Globus pallidus (tissue), 1 donor: Measurements from ENCODE around the gene HDLBP.
"Not testable (repeated sequence)": the region's sequence is repeated elsewhere in the genome, so short reads cannot be mapped to it uniquely, and the experiment has no call there.

ENCODE experiments used
- DNase-seq: peaks from one replicate; pipeline ENCODE4 v3.0.0-alpha.2; 2015; ENCODE audit warnings: low spot score

The HDLBP gene

DNA sequence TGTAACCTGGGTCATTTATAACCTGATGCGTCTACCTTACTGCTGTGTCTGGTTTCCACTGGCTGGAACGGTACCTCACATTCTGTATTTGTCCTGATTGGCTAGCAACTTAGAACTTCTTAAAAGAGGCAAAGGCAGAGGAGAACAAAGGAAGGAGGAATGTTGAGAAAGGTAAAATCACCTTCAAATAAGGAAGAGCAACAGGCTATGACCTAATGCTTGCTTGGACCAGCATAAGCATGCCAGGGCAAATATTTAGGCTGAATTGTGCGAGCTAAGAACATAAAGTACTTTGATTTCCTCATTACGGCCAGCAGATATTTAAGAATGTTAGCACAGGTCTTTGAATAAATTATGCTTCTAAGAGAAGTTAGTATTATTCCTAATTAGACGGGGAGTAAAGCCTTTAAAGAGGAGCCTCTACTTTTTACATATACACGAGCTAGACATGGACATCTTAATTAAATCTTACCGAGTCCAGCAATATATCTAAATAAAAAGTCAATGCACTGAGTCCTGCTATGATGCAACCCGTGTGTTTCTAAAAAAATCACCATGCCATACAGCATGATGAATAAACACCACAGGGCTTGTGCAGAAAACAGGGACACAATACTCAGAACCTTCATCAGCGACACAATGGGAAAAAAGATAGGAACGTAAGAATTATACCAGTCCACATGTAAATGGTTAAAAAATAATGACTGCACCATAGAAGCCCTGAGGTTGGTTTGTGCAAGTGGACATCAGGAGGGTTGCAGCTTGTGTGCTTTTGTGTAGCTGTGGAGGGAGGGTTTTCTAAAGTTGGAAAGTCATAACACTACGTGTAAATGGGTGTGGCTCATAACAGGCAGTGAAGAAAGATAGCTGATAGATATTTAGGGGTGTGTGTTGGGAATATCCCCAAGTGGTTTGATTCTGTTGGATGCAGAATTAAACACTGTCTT lies 14.5 kb upstream of the HDLBP start:
- DNase-seq: no peak

DNA sequence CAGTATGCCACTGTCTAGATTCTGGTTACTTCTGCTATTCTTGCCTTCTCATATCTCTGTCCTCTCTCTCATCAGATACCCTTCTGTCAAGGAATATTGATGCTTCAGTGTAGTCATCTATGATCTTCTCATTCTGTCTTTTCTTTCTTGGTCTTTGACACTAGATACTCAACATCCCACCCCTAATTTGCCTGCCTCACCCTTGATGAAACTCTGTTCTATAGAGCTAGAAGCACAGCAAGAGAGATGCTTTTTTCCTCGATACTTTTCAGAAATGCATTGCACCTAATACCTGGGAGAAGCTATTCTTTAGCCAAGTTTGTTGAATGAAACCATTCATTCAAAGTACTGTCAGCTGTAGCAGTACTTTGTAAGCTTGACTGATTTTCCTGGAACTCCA lies 9.8 kb upstream of the HDLBP start:
- DNase-seq: no peak

DNA sequence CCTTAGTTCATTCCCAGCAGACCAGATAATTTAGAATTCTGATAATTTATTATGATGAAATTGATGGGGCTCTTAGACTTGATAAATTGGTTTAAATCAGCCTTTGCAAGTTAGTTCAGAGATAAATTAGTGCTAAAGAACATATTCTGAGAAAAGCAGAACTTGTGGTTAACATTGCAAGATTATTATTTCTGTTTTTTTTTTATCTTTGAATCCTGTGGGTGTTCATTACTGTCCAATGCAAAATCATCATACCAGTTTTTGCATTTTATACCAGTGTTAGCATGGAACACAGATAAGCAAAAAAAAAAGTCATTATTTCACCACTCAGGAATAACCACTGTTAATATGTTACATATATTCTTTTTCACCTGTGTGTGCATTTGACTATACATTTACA lies 9.3 kb upstream of the HDLBP start:
- DNase-seq: no peak

DNA sequence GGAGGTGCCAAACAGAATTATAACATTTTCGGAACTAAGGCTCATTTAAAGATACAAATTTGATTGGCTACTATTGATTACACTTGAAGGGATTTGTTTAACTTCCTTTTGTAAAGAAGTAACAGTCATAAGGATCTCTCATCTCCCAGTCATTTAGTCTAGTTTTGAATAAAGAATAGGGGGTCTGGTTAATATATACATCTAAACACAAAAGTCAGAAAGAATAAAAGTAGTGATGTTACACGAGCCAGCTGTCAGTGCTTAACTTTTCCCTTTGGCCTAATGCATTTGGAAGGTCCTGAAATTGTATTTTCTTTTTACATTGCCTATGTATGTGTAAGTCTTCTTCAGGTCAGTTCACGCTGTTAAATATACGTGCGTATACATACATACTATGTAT lies 8.3 kb upstream of the HDLBP start:
- DNase-seq: no peak

DNA sequence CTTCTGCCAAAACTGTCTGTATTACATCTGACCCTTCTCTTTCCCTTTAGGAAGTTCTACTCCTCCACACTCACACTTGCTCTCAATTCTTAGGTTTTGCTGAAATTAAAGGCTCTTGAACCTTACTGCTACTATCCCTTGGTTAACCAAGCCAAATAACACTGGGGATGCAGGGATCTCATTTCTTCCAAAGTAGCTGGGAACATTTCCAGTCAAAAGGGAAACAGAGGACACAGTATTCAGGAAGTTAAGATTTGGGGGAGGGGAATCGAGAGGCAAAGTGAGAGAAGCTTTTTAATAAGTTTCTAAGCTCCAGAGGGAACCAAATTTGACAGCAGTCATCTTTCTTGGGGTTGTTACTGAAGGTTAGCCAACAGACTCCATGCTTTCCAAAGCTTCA lies 6.4 kb upstream of the HDLBP start:
- DNase-seq: peak; percentile 40

DNA sequence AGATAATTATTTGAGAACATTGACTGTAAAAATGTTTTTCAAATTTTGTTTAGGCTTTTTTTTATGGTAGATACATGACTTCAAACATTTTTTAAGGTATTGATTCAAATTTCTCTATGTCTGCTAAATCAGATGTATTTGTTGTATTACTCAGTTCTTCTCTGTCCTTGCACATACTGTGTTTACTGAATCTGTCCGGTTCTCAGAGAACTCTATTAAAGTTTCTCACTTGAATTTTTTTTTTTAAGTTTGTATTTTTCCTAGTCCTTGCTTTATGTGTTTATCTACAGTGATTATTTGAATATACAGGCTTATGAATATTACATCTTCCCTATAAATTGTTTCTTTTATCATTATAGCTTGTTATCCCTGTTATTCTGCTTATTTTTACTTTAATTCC lies 5.6 kb upstream of the HDLBP start:
- no peak for DNase-seq

DNA sequence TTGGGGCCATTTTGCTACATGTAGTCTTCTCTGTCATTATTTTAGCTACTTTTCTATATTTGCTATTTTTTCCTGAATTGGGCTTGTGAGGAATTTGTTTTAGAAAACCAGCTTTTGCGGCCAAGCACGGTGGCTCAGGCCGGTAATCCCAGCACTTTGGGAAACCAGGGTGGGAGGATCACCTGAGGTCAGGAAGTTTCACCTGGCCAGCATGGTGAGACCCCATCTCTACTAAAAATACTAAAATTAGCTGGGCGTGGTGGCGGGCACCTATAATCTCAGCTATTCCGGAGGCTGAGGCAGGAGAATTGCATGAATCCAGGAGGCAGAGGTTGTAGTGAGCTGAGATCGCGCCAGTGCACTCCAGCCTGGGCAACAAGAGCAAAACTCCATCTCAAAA lies 4.9 kb upstream of the HDLBP start:
- DNase-seq: no peak

DNA sequence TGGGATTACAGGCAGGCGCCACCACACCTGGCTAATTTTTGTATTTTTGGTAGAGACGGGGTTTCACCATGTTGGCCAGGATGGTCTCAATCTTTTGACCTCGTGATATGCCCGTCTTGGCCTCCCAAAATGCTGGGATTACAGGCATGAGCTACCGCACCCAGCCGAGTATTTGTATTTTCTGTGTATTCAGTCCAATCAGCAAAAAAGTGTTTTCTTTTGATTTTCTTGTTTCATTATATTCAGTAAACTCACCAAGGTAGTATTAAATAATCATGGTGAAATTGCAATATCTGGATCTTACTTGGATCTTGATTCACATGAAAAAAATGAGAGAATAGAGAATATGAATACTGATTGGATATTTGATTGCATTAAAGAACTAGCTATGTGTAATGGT lies 3.4 kb upstream of the HDLBP start:
- DNase-seq: not testable (repeated sequence)

DNA sequence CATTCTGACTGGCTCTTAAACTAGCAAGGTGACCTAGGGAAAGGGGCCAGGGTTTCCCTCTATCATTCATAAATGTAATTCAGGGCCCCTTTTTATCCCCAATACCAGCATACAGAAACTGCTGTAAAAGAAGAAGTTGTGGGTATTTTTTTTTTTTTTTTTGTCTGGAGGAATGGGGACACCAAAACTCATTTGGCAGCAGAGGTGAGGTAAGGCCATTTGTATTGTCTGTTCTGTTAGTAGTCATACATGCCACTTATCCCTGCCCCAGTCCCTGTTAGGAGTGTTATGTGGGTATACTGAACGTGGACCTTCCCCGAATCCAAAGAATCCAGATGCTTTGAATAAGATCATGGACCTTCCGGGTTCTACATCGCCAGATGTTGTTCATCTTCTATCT lies 1.9 kb upstream of the HDLBP start:
- no peak for DNase-seq

DNA sequence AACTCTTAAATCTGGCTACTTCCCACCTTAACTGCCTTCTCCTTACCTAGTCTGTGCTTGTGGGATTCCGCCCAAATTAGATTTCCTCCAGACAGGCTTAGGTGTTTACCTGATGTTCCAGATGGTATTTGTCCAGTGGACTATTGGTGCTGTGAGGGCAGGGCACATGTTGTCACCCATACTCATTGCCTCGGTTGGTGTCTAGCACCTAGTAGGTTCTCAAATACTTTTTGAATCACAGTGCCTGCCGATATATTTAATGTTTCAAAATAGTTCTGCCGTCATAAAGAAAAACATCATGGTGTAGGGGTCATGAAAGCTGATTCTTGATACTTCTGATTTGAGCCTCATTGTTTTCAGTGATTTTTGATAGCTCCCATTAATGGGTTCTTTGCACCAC lies 1.4 kb upstream of the HDLBP start:
- no peak for DNase-seq

DNA sequence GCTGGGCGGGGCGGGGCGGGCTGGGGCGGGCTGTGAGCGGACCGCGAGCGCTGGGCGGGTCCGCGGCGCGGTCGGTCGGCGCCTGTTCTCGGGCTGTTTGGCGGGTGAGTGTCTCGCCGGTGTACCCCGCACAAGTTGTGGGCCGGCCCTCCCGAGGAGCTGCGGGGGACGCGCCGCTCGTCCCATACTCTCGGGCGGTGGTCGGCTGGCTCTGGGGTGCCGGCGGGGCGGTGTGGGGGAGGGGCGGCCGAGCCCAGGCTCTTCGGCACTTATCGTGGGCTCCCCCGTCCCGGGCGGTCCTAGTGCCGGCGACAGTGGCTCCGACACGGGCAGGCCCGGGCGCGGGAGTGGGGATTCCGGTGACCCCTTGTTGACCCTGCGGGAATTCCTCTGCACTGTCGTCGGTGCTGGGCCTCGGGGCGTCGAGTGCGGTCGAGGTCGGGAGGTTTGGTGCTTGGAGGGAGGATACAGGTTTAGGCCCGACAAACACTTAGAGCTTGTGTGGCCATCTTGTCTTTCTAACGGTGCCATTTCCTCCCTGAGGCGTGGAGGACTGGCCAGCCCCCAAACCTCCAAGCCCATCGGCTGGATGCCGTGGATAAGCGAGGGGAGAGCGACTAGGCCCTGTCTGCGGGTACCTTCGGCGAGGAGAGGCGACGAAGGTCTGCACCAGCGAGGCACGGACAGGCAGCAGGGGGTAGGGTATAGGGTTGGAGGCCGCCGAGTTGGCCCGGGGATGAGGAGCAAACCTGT lies 583 bp upstream of the HDLBP start, which contains the start of gene SEPTIN2:
TSS of gene SEPTIN2 (plus strand) at position 47 of the 753 bp plus-strand sequence. CDS start 8,308 bp downstream, outside the sequence.
- no peak for DNase-seq

DNA sequence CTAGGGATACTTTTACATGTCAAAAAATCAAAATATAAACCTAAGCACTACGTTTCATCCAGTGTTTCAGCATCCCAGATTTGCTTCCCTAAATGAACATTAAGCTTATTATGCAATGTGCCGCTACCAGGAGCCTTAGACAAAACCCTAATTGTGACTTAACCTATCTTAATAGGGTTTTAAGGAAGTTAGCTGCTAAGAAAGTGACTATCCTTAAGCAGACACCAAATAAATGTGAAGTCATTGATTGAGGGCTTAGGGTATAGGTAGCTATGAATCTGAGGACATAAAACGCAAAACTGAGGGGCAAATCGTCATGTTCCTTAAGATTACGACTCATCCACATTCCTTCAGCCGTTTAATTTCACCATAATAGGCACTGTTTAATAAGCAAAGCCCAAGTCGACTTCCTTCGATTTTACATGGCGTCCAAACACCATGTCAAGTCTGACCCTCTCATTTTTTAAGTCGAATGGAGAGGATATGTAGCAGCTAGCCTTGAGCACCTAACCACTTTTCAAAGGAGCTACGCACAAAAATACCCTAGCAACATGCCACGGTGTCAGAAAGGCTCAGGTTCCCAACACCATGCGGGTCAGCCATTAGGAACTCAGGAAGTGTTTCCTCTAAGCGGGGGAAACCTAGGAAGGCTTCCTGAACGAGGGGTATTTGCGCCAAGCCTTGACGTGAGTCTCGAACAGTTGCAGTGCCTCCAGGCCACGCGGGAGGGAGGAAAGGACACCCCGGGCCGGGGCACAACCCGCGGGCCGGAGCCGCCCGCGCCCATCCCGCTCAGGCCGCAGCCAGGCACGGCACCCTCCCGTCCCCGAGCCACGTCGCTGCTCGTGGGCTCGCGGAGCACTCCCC lies 1.0 kb downstream of the HDLBP start:
- peak; percentile 7 for DNase-seq

DNA sequence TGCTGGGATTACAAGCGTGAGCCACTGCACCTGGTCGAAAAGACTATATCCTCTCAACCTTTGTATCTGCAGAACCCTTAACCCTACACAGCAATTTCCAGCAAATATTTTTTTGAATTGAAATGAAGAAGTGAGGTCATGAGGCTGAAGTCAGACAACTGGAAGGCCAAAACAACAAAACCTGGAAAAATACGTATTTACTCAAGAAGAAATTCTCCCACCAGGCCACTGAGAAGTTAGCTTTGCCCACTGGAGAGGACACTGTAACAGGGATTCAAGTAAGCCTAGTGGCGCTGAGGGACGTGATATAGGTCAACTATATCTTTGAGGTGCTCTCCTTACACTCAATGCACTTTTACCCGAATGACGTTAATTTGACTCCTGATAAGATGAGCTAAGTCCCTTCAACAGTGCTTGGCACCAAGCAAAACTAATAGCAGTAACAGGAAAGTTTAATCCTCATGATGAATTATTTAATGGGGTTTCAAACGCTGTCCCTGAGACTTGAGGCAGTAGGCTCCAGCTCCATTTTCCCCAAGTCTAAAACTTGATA lies 1.9 kb downstream of the HDLBP start:
- DNase-seq: no peak

DNA sequence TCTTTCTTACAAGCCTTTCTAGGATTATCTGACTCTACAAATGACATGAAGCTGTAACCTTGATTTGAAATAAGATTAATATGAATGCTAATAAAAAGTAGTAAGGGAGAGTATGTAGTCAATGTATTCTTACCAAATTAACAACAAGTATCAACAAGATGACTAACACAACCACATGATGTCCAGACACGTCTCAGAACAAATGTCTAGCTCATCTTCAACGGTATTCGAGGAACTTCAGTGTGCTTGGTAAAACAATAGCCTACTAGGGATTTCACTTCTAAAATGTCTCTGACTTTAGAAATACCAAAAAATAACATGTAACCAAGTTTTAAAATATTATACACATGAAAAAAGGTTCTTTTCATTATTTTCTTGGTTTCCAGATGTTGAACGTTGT lies 3.4 kb downstream of the HDLBP start:
- DNase-seq: no peak

DNA sequence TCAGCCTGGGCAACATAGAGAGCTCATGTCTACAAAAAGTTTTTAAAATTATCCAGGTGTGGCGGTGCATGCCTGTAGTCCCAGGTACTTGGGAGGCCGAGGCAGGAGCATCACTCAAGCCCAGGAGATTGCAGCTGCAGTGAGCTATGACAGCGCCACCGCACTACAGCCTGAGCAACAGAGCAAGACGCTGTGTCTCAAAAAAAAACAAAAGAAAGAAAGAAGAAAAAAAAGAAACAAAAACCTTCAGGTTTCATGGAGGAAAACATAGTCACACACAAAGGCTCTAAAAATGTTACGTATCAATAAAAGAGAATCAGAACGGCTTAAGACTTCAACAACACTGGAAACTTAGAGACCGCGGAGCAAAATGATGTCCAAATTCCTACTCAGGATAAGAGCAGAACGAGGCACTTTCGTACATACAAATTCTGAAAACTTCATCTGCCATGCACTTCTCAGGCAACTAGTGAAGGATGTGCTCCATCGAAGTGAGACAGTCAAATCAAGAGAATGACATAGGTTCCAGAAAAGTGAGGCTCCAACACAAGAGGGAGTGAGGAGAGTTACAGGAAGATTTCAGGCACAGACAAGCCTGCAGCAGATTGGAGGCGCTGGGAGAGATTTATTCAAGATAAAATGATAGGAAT lies 4.4 kb downstream of the HDLBP start:
- no peak for DNase-seq

DNA sequence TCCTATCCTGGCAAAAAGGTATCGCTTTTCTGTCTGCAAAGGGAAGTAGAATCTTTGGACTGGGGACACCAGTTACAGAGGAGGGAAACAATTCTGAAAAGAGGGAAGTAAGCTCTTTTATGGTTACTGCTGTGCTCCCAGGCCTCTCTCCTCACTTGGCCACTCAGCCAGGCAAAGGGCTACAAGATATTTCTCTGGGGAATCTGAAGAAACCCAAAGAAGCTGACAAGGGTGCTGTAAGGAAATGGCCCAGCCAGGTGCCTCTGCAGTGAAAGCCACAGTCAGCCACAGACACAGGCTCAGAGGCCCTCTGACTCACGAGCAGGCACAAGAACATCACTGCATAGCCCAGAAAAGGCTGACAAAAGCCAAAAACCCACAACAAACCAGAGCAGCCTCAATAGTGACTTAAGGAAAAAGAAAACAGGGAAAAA lies 5.8 kb downstream of the HDLBP start:
- DNase-seq: peak; percentile 11

DNA sequence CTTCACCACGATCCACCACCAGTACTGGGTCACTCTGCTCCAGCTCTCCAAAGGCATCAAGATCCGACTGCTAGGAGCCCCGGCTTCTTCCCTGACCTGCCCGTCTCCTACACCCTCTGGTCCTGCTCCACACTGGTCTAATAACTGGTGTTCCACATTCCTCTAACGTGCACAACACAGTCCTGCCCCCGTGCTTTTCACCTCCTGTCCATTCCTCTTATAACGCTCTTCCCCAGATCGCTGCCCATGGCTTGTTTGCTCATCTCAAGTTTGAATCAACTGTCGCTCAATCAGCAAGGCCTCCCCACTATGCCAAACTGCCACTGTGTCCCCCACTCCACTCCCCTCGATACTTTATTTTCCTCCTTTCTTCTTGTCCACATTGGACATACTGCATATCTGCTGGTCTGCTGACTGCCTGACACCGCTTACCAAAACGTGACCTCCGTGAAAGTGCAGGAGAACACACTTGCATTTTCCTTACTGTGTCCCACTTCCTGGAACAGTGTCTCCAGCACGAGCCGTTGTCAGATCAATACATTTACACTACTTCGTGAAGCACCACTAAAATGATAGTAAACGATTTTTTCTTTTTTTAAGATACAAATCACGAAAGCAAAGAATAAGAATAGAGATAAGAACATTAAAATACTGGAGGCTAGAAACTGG lies 6.5 kb downstream of the HDLBP start:
- DNase-seq: no peak

DNA sequence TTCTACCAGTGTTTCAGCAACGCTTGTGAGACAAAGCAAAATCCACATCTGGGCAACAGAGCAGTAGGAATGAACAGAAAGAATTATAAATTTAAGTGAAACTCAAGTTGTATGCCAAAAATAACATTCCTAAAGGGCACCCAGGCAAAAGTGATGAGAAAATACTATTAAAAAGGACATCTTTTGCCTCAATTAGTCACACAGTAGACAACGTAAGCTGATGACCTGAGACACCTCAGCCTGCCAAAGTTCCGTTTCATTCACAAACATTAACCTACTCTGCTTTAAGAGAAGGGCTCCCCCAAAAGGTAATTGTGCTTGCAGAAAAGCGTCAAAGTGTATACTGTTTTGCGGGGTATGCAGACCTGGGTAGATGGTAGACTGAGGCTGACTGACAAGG lies 7.2 kb downstream of the HDLBP start:
- no peak for DNase-seq

DNA sequence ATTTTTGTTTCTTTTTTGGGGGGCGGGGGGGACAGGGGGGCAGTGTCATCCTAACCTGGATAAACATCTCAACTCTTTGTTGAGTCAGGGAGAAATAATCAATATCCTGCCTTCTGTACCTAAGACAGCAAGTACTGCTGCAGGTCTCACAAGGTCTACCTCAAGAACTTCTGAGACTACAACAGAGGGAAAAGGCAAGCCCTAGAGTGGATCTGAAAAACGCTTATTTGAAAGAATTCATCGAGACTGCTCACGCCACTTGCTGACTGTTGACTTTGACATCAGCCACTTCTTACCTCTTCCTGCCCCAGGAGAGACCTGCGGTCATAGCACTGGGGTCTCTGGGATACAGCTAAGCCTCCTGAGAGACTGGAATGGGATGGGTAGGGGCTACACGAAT lies 8.4 kb downstream of the HDLBP start:
- no peak for DNase-seq

DNA sequence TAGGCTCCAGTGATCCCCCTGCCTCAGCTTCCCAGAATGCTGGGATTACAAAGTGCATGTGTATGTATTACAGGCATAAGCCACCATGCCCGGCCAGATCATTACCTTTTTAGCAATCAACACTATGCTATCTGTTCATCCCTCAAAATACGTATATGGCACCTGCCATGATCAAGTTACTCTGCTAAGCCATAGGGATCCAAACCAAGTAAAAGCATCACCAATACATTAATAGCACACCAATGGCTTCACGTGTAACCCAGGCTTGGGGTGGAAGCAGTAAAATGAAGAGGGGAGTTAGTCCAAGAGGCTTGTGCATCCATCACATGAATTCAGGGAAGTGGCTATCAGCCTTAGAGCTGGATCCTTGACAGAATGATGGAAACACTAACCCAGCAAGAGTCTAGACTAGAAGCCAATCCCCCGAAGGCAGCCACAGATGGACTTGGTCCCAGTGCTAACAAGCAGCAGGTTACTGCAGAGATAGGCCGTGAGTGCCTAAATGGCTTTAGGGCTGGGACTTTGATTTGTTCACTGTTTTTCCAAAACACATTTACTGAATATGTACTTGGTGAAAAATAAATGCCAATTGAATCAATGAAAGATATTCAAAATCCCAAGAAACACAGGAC lies 11.3 kb downstream of the HDLBP start:
- DNase-seq: no peak
